Measurements from ENCODE around the gene TPSB2.
"Not testable (repeated sequence)": the region's sequence is repeated elsewhere in the genome, so short reads cannot be mapped to it uniquely, and the experiment has no call there.

Gene TPSB2

DNA sequence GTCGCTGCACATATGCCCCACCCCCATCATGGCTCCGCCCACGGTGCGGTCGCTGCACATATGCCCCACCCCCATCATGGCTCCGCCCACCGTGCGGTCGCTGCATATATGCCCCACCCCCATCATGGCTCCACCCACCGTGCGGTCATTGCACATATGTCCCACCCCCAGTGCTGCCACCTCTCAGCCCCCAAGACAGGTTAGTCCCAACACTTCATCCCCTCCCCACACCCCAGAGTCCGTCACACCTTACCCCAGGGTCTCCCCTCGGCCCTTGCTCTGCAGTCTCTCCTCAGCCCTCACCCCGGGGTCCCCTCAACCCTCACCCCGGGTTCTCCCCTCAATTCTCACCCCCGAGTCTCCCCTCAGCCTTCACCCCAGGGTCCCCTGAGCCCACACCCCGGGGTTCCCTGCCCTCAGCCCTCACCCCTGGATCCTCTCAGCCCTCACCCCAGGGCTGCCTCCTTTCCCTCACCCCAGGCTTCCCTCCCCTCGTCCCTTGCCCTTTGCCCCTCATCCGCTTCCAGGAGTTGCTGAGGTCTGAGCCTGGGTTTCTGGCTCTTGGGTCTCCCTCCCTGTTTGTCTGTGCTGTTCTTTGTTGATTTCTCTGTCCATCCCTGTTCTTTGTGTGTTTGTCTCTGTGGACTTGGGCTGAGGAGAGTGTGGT, 30.5 kb downstream of the TPSB2 start:
- no peak for DNase-seq (ENCODE audit: low read depth)

GRCh38 chr16:1198671-1199346, 31.2 kb downstream of the TPSB2 start:
- DNase-seq (ENCODE audit: low read depth), result not testable (repeated sequence)

- DNase-seq (ENCODE audit: low read depth), result no peak
Measured at GRCh38 chr16:1198194-1198593, 31.8 kb downstream of the TPSB2 start.

DNA sequence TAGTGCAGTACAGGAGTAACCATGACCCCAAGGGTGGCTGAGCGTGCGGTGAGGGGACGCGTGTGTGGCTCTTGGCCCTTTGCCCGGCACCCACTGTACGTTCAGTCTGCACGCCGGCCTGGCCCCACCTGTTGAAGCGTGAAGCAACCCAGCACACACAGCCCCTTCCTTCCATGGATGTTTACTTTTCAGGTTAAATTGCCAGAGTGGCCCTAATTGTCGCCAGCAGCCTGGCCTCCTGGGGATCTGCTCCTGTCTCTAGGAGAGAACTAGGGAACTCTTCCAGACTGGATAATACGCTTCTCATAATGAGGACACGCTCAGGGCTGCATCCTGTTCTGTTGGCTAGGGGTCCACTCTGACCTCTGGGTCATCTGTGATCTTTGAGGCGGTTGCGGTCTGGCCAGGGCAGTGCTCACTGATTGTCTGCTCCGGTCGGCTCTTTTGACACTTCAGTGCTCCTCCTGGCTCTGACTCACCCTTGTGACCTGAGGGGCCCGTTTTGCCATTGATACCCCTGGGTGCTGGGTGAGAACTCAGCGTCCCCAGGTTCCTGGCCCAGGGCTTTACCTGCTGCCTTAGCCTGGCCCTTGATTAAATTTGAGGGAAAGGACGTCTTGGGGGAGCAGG, 32.6 kb downstream of the TPSB2 start:
- no peak for DNase-seq (ENCODE audit: low read depth)

- DNase-seq (ENCODE audit: low read depth), result no peak
Measured at GRCh38 chr16:1196494-1196893, 33.5 kb downstream of the TPSB2 start.

DNA sequence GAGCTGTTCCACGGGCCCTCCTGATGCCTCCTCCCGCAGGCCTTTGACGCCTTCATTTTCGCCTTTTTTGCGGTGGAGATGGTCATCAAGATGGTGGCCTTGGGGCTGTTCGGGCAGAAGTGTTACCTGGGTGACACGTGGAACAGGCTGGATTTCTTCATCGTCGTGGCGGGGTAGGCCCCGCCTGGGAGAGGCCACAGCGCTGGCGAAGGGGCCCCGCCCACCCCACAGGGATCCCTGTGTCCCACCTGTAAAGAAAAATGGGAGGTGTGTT, 34.7 kb downstream of the TPSB2 start:
- DNase-seq (ENCODE audit: low read depth), result no peak

DNA sequence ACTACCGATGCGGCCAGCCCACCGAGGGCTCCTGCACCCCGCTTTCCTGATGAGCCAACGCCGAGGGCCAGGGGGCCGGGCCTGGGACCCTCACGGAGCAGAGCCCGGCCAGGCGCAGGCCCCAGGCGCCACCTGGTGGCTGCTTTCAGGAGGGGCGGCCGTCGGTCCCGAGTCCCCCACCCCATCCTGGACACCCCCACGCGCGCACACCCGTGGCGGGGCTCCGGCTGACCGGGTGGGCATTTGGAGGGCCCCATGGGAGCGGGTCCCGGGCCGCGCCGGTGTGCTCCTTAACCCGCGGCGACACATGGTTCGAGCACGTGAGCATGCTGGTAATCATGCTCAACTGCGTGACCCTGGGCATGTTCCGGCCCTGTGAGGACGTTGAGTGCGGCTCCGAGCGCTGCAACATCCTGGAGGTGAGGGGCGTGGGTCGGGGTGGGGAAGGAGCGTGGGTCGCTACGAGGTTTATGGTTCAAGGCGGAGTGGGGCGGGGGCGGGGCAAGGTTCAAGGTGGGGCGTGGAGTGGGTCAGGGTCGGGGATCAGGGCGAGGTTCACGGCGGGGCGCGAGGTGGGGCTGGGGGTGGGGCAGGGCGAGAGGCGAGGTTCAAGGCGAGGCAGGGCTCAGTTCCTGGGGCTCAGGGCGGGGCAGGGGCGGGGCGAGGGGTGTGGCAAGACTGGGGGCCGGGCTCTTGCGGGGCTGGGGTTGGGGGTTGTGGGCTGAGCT, 35.2 kb downstream of the TPSB2 start:
- DNase-seq (ENCODE audit: low read depth), result no peak

GRCh38 chr16:1193825-1194581, 36.0 kb downstream of the TPSB2 start:
- no peak for DNase-seq (ENCODE audit: low read depth)

DNA sequence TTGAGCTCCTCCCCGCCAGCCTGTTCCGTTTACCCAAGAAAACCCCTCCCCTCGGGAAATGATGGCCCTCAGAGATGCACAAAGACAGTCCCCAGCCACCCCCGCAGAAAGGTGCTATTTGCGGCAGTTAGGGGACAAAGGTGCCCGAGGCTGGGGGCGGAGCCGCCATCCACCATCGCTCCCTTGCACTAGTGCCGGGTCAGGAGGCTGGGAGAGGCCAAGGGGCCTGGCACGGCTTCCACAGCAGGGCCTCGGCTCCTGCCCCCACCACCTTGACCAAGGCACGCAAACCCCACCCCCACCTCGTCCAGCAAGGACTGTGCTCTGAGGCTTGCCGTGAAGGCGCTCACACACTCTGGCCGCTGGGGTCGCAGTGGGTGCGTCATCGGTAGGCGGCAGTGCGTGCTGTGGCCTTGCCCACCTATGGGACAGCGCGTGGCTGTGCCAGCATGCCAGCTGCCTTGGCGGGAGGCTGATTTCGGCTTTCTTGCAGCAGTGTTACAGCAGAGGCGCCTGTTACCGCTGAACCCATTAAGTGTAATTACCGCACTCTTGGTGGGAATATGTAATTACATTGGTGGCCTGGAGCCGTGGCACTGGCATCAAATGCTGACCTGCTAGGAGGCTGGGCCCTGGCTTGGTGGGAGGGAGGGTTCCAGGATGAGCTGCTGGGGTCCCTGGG, 36.7 kb downstream of the TPSB2 start:
- DNase-seq (ENCODE audit: low read depth), result no peak

DNA sequence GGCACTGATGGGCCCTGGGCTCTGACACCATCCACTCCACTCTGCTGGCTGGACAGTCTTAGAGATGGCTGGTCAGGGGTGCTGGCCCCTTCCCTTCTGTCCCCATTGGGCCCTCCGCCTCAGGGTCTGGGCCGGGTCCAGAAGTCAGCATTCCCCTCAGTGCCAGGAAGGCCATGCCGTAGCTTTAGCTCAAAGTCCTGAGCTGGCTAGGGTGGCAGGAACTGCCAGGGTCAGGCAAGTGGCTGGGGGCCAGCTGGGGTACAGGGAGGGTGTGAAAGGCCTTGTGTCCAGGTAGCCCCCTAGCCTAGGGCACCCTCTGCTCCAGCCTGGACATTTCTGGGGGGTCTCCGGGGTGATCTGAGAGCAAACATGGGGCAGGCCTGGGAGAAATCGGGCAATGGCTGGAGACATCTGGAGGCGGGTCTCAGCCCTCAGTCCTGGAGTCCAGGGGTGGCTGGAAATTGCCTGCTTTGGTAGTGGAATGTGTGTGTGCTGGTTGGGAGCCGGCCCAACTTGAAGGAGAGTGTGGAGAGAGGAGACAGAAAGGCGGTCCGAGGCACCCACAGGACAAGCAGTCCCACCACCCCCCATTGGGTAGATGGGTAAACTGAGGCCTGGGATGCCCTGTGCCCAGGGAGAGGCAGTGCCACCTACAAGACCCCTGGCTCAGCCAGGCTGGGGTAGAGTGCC, 37.5 kb downstream of the TPSB2 start:
- DNase-seq (ENCODE audit: low read depth), result no peak

DNA sequence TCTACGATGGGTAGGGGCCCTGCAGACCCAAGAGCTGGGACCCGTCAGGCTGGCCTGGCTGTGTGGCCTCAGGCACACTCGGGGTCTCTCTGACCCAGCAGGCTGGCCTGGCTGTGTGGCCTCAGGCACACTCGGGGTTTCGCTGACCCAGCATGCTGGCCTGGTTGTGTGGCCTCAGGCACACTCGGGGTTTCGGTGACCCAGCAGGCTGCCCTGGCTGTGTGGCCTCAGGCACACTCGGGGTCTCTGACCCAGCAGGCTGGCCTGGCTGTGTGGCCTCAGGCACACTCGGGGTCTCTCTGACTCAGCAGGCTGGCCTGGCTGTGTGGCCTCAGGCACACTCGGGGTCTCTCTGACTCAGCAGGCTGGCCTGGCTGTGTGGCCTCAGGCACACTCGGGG, 39.2 kb downstream of the TPSB2 start:
- DNase-seq (ENCODE audit: low read depth), result not testable (repeated sequence)

GRCh38 chr16:1189455-1189854, 40.5 kb downstream of the TPSB2 start:
- DNase-seq (ENCODE audit: low read depth), result no peak

DNA sequence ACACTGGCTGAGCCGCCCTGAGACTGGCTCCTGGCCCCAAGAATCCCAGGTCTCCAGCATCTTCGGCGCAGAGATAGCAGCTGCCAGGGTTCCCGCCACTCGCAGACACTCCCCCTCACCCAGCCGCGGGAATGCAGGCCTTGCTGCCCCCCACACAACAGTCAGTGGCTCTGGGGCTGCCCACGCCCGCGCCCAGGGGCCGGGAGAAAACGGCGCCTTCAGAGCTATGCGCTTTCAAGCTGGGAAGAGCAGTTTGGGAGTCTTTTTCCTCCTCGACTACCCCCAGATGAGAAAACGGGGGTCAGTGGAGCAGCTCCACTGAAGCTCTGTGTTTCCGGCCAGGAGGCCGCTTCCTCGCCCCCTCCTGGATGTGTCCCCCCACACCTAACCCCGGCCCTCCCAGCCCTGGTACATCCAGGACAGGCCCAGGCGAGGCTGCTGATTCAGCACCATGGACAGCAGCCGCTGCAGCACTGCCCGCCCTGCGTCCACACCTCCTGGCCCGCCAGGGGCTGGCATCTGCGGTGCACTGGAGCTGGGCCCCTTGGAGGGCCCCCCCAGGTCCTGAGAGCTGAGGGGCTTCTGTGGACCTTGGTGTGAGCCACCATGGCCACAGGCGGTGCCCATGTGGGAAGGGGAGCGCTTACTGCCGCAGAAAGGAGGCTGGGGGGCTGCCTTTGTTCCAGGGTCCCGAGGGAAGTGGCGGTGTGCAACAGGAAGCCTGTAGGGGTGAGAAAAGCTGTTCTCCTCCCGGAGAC, 41.4 kb downstream of the TPSB2 start:
- peak; percentile 13 for DNase-seq (ENCODE audit: low read depth)

DNA sequence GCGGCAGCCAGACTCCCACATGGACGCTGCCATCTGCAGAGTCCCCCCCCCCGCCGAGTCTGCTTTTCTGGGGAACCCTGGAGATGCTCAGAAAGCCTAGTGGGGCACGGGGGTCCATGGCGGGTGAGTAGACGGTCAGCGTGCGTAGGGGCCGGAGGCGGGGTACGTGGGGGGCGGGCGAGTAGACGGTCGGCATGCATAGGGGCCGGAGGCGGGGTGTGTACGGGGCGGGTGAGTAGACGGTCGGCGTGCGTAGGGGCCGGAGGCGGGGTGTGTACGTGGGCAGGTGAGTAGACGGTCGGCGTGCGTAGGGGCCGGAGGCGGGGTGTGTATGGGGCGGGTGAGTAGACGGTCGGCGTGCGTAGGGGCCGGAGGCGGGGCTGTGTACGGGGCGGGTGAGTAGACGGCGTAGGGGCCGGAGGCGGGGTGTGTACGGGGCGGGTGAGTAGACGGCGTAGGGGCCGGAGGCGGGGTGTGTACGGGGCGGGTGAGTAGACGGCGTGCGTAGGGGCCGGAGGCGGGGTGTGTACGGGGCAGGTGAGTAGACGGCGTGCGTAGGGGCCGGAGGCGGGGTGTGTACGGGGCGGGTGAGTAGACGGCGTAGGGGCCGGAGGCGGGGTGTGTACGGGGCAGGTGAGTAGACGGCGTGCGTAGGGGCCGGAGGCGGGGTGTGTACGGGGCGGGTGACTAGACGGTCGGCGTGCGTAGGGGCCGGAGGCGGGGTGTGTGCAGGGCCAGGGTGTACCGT, 44.4 kb downstream of the TPSB2 start:
- not testable (repeated sequence) for DNase-seq (ENCODE audit: low read depth)

- no peak for DNase-seq (ENCODE audit: low read depth)
Measured at GRCh38 chr16:1184980-1185379, 45.0 kb downstream of the TPSB2 start.

GRCh38 chr16:1184156-1184868, 45.7 kb downstream of the TPSB2 start:
- DNase-seq (ENCODE audit: low read depth), result no peak

GRCh38 chr16:1182950-1183907, 46.8 kb downstream of the TPSB2 start:
- DNase-seq (ENCODE audit: low read depth), result no peak

- DNase-seq (ENCODE audit: low read depth), result no peak
Measured at GRCh38 chr16:1182316-1182671, 47.7 kb downstream of the TPSB2 start.

Data from stimulated activated CD8-positive, alpha-beta memory T cell treated with anti-CD3 and anti-CD28 coated beads, Interleukin-7, amount 100 ng/mL, for 24 hours (primary cell).